ENCODE results near the gene LTA4H.
A peak's percentile ranks its signal among the peaks of the same experiment; 100 is the strongest.
"Not testable (repeated sequence)": the region's sequence is repeated elsewhere in the genome, so short reads cannot be mapped to it uniquely, and the experiment has no call there.

The LTA4H gene

DNA sequence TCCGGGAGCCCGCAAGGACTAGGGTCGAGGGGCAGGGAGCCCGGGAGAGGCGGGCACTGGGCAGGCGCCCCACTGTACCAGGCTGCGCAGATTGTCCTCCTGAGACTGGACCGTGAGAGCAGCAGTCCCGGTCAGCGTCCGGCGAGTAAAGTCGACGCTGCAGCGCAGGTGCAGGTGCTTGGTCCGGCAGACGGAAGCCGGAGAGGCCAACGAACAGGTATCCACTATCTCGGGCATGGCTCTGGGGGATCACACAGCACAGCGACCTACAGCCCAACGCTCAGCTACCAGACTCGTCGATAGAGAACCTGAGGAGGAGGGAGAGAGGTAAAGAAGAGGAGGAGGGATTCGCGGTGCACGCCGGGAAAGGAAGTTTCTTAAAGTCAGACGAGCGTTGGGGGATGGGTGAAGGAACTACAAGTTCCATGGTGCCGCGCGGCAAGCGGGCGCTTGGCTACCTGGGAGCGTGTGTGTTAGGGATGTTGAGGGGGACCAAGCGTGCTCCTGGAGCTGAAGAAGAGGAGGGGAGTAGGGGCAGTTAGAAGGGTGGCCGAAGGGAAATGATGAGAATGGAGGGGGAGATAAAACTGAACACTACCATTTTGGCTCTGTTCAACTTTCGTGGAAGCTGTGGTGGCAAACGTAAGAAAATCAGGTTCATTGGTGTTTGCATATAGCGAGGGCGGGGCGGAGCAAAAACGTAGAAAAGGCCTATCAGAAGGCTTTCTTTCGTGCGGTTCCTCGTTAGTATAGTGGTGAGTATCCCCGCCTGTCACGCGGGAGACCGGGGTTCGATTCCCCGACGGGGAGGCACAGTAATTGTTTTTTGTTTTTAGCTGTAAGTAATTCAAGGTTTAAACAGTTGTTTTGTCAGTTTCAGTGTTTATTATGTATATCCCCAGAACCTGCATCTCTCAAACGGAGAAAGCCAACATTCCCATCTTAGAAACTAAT is at the start of gene LTA4H:
Gene LTA4H, minus strand, starts transcription at position 305 of the 954 bp plus-strand sequence. Its CDS starts 68 bp downstream, at position 237.
- peak; percentile 99 for DNase-seq (ENCODE audit: low read depth, low spot score)

DNA sequence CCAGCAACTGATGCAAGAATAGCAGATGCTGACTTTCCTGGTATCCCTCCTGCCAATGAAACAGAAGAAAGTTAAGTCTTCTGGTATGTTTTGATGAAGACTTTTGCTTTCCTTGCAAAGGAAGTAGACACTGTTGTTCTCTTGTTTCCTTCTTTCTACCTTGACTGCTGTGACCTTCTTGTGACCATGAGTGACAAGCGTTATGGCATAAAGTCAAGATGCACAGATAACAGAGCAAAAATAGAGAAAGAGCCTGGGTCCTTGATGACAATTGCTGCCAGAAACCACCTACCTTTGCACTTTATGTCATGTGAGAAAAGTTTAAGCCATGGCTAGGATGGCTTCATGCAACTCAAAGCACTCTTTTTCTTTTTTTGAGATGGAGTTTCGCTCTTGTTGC is 49.2 kb upstream of the LTA4H start:
- no peak for DNase-seq (ENCODE audit: low read depth, low spot score)

- no peak for DNase-seq (ENCODE audit: low read depth, low spot score)
Observed at GRCh38 chr12:96083020-96083719, 47.8 kb upstream of the LTA4H start.

- no peak for DNase-seq (ENCODE audit: low read depth, low spot score)
Observed at GRCh38 chr12:96081596-96081995, 46.2 kb upstream of the LTA4H start.

DNA sequence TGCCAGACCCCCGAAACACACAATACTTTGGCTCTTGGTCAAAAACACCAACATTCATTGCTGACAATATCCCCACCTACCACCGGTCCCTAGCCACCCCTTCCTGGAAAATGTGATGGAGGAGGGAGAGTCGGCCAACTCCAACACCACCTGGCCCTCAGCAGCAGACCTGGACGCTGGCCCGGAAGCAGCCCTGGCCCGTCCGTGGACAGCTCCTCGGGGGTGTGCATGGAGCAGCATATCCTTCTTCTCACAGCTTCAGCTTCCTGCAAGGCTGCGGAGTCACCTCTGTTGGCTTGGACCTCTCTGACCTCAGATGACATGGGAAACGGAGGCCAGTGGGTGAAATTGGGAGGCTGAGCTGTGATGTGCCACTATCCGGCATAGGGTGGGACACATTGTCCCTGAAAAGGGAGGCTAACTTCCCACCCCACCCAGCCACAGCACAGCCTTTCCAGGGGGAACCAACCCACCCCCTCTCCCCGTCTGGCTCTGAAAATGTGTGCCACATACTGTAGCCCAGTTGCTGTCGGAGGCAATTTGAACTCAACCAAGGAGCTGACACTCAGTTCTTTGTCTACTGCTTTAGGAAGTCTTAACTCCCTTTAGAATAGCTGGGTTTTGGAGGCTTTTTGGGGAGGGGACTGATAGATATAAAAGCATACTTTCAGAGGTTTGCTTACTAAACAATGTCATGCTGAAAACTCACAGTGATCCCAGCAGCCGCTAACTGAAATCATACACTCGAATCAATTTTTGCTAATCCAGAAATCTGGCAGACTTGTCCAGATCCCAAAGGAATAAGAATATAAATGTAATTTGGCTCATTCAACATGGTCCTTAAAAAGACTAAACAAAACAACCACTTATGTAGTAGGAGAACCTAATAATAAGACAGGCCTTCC is 43.1 kb upstream of the LTA4H start:
- no peak for DNase-seq (ENCODE audit: low read depth, low spot score)

DNA sequence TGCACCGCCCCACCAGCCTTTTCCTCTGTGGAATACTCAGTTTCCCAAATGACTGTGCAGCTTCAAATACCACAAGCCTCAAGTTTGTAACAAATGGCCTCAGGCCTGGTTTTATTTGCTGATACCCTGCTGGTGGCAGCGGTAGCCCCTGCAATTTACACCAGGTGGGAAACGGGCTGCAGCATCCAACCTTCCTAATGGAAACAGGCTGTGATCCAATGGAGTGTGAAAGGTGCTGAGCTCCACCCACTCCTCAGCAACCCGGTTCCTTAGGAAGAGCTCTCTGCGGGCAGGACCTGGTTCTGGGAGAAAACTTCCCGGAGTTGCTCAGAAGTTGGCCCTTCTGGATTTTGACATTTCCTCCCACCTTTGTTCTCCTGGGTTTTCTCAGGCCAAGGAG is 41.7 kb upstream of the LTA4H start:
- DNase-seq (ENCODE audit: low read depth, low spot score), result no peak

DNA sequence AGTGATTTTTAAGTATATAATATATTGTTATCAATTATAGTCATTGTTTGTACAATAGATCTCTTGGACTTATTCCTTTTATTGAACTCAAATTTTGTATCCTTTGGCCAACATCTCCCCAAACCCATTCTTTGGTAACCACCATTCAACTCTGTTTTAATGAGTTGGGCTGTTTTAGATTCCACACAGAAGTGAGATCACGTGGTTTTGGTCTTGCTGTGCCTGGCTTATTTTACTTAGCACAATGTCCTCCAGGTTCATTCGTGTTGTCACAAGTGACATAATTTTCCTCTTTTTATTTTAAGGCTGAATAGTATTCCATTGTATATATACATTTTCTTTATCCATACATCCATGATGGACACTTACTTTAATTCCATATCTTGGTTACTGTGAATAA is 40.2 kb upstream of the LTA4H start:
- no peak for DNase-seq (ENCODE audit: low read depth, low spot score)

- no peak for DNase-seq (ENCODE audit: low read depth, low spot score)
Observed at GRCh38 chr12:96073346-96074330, 38.3 kb upstream of the LTA4H start.

- DNase-seq (ENCODE audit: low read depth, low spot score), result peak; percentile 84
Observed at GRCh38 chr12:96070670-96071279, 35.4 kb upstream of the LTA4H start.

- DNase-seq (ENCODE audit: low read depth, low spot score), result no peak
Observed at GRCh38 chr12:96069511-96070231, 34.3 kb upstream of the LTA4H start.

GRCh38 chr12:96068636-96069035 is 33.2 kb upstream of the LTA4H start:
- DNase-seq (ENCODE audit: low read depth, low spot score), result no peak

DNA sequence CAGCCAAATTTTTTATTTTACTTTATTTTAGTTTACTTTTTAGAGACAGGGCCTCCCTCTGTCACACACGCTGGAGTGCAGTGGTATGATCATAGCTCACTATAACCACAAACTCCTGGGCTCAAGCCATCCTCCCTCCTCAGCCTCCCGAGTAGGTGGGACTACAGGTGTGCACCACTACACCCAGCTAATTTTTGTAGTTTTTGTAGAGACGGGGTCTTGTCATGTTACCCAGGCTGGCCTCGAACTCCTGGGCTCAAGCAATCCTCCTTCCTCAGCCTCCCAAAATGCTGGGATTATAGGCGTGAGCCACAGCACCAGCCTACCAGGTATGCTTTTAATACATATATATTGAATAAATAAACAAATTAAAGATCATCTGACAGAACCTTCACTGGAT is 32.7 kb upstream of the LTA4H start:
- no peak for DNase-seq (ENCODE audit: low read depth, low spot score)

DNA sequence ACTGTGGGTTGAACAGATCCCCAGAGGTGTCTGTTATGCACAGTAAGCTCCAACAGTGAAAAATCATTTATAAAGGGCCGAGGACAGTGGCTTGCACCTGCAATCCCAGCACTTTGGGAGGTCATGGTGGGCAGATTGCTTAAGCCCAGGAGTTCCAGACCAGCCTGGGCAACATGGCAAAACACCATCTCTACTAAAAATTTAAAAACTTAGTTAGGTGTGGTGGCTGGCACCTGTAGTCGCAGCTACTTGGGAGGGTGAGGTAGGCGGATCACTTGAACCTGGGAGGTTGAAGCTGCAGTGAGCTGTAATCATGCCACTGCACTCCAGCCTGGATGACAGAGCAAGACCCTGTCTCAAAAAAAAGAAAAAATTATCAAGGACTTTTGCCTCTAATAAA is 30.4 kb upstream of the LTA4H start:
- DNase-seq (ENCODE audit: low read depth, low spot score), result not testable (repeated sequence)

- DNase-seq (ENCODE audit: low read depth, low spot score), result no peak
Observed at GRCh38 chr12:96064966-96065365, 29.6 kb upstream of the LTA4H start.

DNA sequence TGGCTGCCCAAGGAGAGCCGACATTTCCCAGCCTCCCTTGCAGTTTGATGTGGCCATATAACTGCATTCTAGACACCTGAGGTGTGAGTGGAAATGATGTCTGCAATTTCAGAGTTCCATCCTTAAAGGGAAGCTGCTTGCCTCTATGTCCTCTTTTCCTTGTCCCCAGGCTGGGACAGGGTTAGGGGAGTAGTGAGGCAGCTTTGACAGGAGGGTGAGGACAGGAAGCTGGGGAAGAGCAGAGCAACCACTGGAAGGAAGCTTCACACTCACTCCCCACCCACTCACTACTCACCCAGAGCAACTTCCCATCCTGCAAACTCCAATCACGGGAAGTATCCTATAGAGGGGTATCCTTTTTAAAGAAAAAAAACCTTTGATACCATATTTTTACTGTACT is 28.9 kb upstream of the LTA4H start:
- DNase-seq (ENCODE audit: low read depth, low spot score), result no peak

DNA sequence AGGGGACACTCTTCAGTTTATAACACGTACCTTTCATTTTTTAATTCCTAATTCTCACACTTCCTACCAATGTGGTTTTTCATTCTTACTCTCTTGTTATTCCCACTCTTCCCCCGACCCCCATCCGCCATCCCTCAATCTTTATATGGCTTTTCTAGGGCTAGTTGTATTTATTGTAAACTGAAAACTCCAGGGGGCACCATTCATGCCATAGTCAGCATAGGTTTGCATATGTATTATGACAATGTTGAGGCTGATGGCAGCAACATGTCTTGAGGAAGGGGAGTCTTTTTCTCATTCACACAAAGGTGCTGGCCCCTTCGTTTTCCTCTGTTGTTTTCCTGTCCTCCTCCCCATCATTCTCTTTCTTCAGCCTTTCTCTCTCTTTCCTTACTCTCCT is 27.7 kb upstream of the LTA4H start:
- DNase-seq (ENCODE audit: low read depth, low spot score), result no peak

DNA sequence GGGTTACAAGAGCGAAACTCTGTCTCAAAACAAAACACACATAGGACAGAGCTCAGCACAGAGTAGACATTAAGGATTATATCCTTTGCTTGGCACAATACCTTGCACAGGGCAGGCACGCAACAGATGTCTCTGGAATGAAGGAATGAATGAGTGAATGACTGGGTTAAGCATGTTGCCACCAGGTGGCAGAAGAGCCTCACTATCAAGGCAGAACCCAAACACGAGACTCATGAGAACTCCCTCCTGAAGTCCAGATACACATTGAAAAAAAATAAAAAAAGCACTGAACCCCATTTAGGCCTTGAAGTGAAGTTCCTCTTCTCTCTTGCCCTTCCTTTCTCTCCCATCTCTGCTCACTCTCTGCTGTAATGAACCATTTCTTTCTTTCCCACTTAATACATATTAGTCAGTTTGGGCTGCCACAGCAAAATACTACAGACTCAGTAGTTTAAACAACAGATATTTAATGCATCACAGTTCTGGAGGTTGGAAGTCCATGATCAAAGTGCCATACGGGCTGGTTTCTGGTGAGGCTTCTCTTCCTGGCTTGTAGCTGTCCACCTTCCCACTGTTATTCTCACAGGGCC is 26.6 kb upstream of the LTA4H start:
- DNase-seq (ENCODE audit: low read depth, low spot score), result peak; percentile 81

GRCh38 chr12:96061323-96061722 is 25.9 kb upstream of the LTA4H start:
- no peak for DNase-seq (ENCODE audit: low read depth, low spot score)

DNA sequence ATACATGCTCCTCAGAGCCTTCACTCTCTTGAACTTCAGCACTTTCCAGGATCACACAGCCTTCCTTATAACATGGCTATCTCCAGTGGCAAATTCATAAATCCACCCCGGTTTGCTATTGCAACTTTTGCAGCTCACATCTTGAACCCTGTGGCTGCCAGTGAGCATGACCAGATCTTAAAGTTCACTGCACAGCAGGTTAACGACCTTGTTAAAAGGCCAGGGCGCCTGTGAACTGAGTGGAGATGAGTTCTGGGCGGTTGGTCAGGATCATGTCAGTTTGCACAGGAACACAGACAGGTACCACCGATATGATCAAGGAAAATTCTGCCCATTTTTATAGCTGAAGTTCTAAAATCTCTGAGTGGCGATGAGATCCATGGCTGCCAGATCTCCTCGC is 24.7 kb upstream of the LTA4H start:
- no peak for DNase-seq (ENCODE audit: low read depth, low spot score)
